ENCODE measurements around the gene TLR6.

The TLR6 gene

DNA sequence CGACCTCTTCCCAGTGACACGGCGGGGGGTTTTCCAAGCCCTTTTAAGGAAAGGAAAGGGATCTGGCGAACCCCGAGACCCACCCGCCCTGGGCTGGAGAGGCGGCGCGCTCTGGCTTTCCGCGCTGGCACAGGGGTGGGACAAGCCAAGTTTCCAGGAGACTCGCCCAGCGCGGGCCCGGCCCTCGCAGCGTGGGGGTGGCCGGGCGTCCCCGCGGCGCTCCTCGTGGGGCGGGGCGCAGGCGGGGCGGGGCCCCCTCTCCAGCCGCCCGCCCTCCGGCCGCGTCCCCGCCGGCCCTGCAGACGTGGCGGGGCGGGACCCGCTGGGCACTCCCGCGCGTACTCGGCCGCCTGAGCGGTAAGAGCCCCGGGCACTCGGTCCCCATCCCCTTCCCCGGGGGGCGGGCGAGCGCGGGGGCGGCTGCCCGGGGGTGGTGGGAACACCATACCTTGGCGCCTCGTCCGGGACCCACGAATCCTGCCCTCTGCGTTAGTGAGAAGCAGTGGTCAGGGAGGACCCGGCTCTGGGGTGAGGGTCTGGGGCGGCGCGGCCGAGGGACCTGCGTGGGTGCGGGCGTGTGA, 11.0 kb upstream of the TLR6 start, which contains the start of gene FAM114A1:
Gene FAM114A1, plus strand, starts transcription at position 329 of the 581 bp plus-strand sequence. CDS start 10,273 bp downstream, outside the sequence.
- 0% methylated on average over 11 of the region's 66 CpGs for WGBS
- H2BK5ac ChIP-seq (ENCODE audit: low read depth, low read length, poor library complexity, severe bottlenecking) = peak within 1 kb of the TSS; percentile 85

GRCh38 chr4:38866973-38867477, 10.4 kb upstream of the TLR6 start:
- H4K91ac ChIP-seq (ENCODE audit: low read length) = peak overlapping the region; percentile 81
- no peak for DNase-seq
- WGBS = 49% methylated on average over 11 of the region's 11 CpGs
- H3K23ac ChIP-seq (ENCODE audit: low read length in 2 of 2) = no peak overlapping the region
- peak overlapping the region; percentile 32 for H2BK15ac ChIP-seq (ENCODE audit: low read depth, poor library complexity, severe bottlenecking)
- peak overlapping the region; percentile 39 to 94 for H3K4ac ChIP-seq (ENCODE audit: low read depth in 1 of 2, low read length in 2 of 2)
- H2AK5ac ChIP-seq (ENCODE audit: low read length, severe bottlenecking) = peak overlapping the region; percentile 27
- peak overlapping the region; percentile 66 to 79 for H3K18ac ChIP-seq (ENCODE audit: low read depth in 1 of 2, low read length in 2 of 2)
- peak overlapping the region; percentile 78 for H3K27ac ChIP-seq (ENCODE audit: low read length, poor library complexity, severe bottlenecking)
- no peak overlapping the region for H2BK120ac ChIP-seq (ENCODE audit: low read depth, low read length)
- H3K4me3 ChIP-seq (ENCODE audit: insufficient read depth in 1 of 2, low read depth in 1 of 2, low read length in 2 of 2) = peak overlapping the region; percentile 73 to 90
- no peaks in the 10 kb centered on the region for H3K9me3 ChIP-seq (ENCODE audit: control insufficient read depth, low read length)
- H3K14ac ChIP-seq (ENCODE audit: low read length in 2 of 2) = no peak overlapping the region
- peaks cover 6% of the 10 kb centered on the region for H3K79me1 ChIP-seq (replicated peaks; ENCODE audit: low read length, poor library complexity, severe bottlenecking)
- peaks cover 10% of the 10 kb centered on the region for H3K4me1 ChIP-seq (ENCODE audit: control insufficient read depth, insufficient read depth, low read depth, low read length)
- H3K4me2 ChIP-seq (ENCODE audit: low read length, poor library complexity, severe bottlenecking) = peak overlapping the region; percentile 67
- peak overlapping the region; percentile 80 for H4K8ac ChIP-seq (ENCODE audit: low read length)
- H3K27me3 ChIP-seq (ENCODE audit: control insufficient read depth in 1 of 2, insufficient read depth in 1 of 2, low read length in 2 of 2) = no peaks in the 10 kb centered on the region
- H3K9ac ChIP-seq (ENCODE audit: low read length) = peak overlapping the region; percentile 99
- H3K36me3 ChIP-seq (ENCODE audit: control insufficient read depth in 1 of 2, insufficient read depth in 2 of 2, low read depth in 1 of 2, low read length in 2 of 2) = peaks cover 7 to 27% of the 10 kb centered on the region in 2 experiments
- no peak overlapping the region for H2AFZ ChIP-seq (ENCODE audit: low read depth, low read length)
- H2BK12ac ChIP-seq (ENCODE audit: low read length in 2 of 2) = no peak overlapping the region
- peak overlapping the region; percentile 63 for H2BK5ac ChIP-seq (ENCODE audit: low read depth, low read length, poor library complexity, severe bottlenecking)

More for the DNA sequence above, 11.0 kb upstream of the TLR6 start, which contains the start of gene FAM114A1:
- Histone ChIP-seq H3K18ac (ENCODE audit: low read depth in 1 of 2, low read length in 2 of 2) (peak within 1 kb of the TSS; percentile 84 to 100), H4K91ac (ENCODE audit: low read length) (peak within 1 kb of the TSS; percentile 98), H3K36me3 (ENCODE audit: control insufficient read depth in 1 of 2, insufficient read depth in 2 of 2, low read depth in 1 of 2, low read length in 2 of 2) (peaks cover 7 to 32% of the 10 kb centered on the region in 2 experiments), H3K4me1 (ENCODE audit: control insufficient read depth, insufficient read depth, low read depth, low read length) (peaks cover 10% of the 10 kb centered on the region), H3K9ac (ENCODE audit: low read length) (peak within 1 kb of the TSS; percentile 99), H4K8ac (ENCODE audit: low read length) (peak within 1 kb of the TSS; percentile 98), H2BK120ac (ENCODE audit: low read depth, low read length) (peak within 1 kb of the TSS; percentile 96), H3K4me3 (ENCODE audit: insufficient read depth in 1 of 2, low read depth in 1 of 2, low read length in 2 of 2) (peak within 1 kb of the TSS; percentile 90 to 92), H3K23ac (ENCODE audit: low read length in 2 of 2) (peak within 1 kb of the TSS in 1 of 2 experiments; percentile 100), H3K27ac (ENCODE audit: low read length, poor library complexity, severe bottlenecking) (peak within 1 kb of the TSS; percentile 78), H2BK15ac (ENCODE audit: low read depth, poor library complexity, severe bottlenecking) (peak within 1 kb of the TSS; percentile 87), H3K4me2 (ENCODE audit: low read length, poor library complexity, severe bottlenecking) (peak within 1 kb of the TSS; percentile 74), H3K9me3 (ENCODE audit: control insufficient read depth, low read length) (no peaks in the 10 kb centered on the region), H3K14ac (ENCODE audit: low read length in 2 of 2) (peak within 1 kb of the TSS; percentile 82 to 100), H3K27me3 (ENCODE audit: control insufficient read depth in 1 of 2, insufficient read depth in 1 of 2, low read length in 2 of 2) (no peaks in the 10 kb centered on the region), H2AFZ (ENCODE audit: low read depth, low read length) (peak within 1 kb of the TSS; percentile 58), H2BK12ac (ENCODE audit: low read length in 2 of 2) (peak within 1 kb of the TSS in 1 of 2 experiments; percentile 89), H2AK5ac (ENCODE audit: low read length, severe bottlenecking) (peak within 1 kb of the TSS; percentile 88), H3K79me1 (replicated peaks; ENCODE audit: low read length, poor library complexity, severe bottlenecking) (peaks cover 6% of the 10 kb centered on the region), H3K4ac (ENCODE audit: low read depth in 1 of 2, low read length in 2 of 2) (peak within 1 kb of the TSS; percentile 85 to 100)
- peak; percentile 83 for DNase-seq

- no peak overlapping the region for H2AK5ac ChIP-seq (ENCODE audit: low read length, severe bottlenecking)
- no peaks in the 10 kb centered on the region for H3K9me3 ChIP-seq (ENCODE audit: control insufficient read depth, low read length)
- H3K18ac ChIP-seq (ENCODE audit: low read depth in 1 of 2, low read length in 2 of 2) = no peak overlapping the region
- no peak overlapping the region for H3K4ac ChIP-seq (ENCODE audit: low read depth in 1 of 2, low read length in 2 of 2)
- H2BK5ac ChIP-seq (ENCODE audit: low read depth, low read length, poor library complexity, severe bottlenecking) = no peak overlapping the region
- H3K4me3 ChIP-seq (ENCODE audit: insufficient read depth in 1 of 2, low read depth in 1 of 2, low read length in 2 of 2) = no peak overlapping the region
- no peak overlapping the region for H3K9ac ChIP-seq (ENCODE audit: low read length)
- no peak overlapping the region for H2BK15ac ChIP-seq (ENCODE audit: low read depth, poor library complexity, severe bottlenecking)
- H3K14ac ChIP-seq (ENCODE audit: low read length in 2 of 2) = no peak overlapping the region
- no peak overlapping the region for H3K23ac ChIP-seq (ENCODE audit: low read length in 2 of 2)
- no peak overlapping the region for H3K27ac ChIP-seq (ENCODE audit: low read length, poor library complexity, severe bottlenecking)
- peaks cover 8% of the 10 kb centered on the region for H3K4me1 ChIP-seq (ENCODE audit: control insufficient read depth, insufficient read depth, low read depth, low read length)
- 93% methylated on average over 4 of the region's 6 CpGs for whole genome bisulfite sequencing
- H2BK12ac ChIP-seq (ENCODE audit: low read length in 2 of 2) = peak overlapping the region in 1 of 2 experiments; percentile 23
- no peaks in the 10 kb centered on the region for H3K27me3 ChIP-seq (ENCODE audit: control insufficient read depth in 1 of 2, insufficient read depth in 1 of 2, low read length in 2 of 2)
- peaks cover 4 to 16% of the 10 kb centered on the region in 2 experiments for H3K36me3 ChIP-seq (ENCODE audit: control insufficient read depth in 1 of 2, insufficient read depth in 2 of 2, low read depth in 1 of 2, low read length in 2 of 2)
- H4K91ac ChIP-seq (ENCODE audit: low read length) = no peak overlapping the region
- no peak overlapping the region for H4K8ac ChIP-seq (ENCODE audit: low read length)
- H2AFZ ChIP-seq (ENCODE audit: low read depth, low read length) = no peak overlapping the region
- DNase-seq = no peak
- no peak overlapping the region for H3K4me2 ChIP-seq (ENCODE audit: low read length, poor library complexity, severe bottlenecking)
- no peak overlapping the region for H2BK120ac ChIP-seq (ENCODE audit: low read depth, low read length)
- H3K79me1 ChIP-seq (replicated peaks; ENCODE audit: low read length, poor library complexity, severe bottlenecking) = peaks cover 2% of the 10 kb centered on the region
Measured at GRCh38 chr4:38865445-38865844, 8.8 kb upstream of the TLR6 start.

DNA sequence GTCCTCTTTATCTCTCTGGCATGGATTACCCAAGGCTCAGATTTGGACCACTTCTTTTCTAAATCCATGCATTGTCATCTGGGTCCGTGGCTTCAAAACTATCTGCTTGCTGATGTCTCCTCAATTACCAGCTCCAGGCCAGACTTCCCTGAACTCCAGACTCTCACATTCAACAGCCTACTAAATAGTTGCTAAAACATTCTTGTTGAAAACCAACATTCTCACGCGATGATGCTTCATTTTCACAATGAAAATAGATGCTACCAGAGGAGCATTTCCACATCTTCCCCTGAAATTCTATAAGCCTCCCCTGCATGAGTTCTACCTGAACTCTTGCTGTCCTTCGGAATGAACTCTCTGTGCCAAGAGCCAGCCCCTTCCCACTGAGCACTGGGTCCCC, 5.2 kb upstream of the TLR6 start:
- no peak overlapping the region for H4K91ac ChIP-seq (ENCODE audit: low read length)
- no peaks in the 10 kb centered on the region for H3K9me3 ChIP-seq (ENCODE audit: control insufficient read depth, low read length)
- no peak overlapping the region for H4K8ac ChIP-seq (ENCODE audit: low read length)
- no peak overlapping the region for H3K14ac ChIP-seq (ENCODE audit: low read length in 2 of 2)
- H2BK120ac ChIP-seq (ENCODE audit: low read depth, low read length) = no peak overlapping the region
- no peak overlapping the region for H2BK12ac ChIP-seq (ENCODE audit: low read length in 2 of 2)
- H3K36me3 ChIP-seq (ENCODE audit: control insufficient read depth in 1 of 2, insufficient read depth in 2 of 2, low read depth in 1 of 2, low read length in 2 of 2) = no peaks in the 10 kb centered on the region
- no peak overlapping the region for H3K18ac ChIP-seq (ENCODE audit: low read depth in 1 of 2, low read length in 2 of 2)
- no peak overlapping the region for H3K27ac ChIP-seq (ENCODE audit: low read length, poor library complexity, severe bottlenecking)
- H3K23ac ChIP-seq (ENCODE audit: low read length in 2 of 2) = no peak overlapping the region
- H3K27me3 ChIP-seq (ENCODE audit: control insufficient read depth in 1 of 2, insufficient read depth in 1 of 2, low read length in 2 of 2) = no peaks in the 10 kb centered on the region
- H3K79me1 ChIP-seq (replicated peaks; ENCODE audit: low read length, poor library complexity, severe bottlenecking) = no peaks in the 10 kb centered on the region
- no peak overlapping the region for H3K4me3 ChIP-seq (ENCODE audit: insufficient read depth in 1 of 2, low read depth in 1 of 2, low read length in 2 of 2)
- no peak overlapping the region for H2AFZ ChIP-seq (ENCODE audit: low read depth, low read length)
- WGBS = 95% methylated on average over 4 of the region's 4 CpGs
- no peak for DNase-seq
- H2BK15ac ChIP-seq (ENCODE audit: low read depth, poor library complexity, severe bottlenecking) = no peak overlapping the region
- H3K4me2 ChIP-seq (ENCODE audit: low read length, poor library complexity, severe bottlenecking) = no peak overlapping the region
- no peak overlapping the region for H2AK5ac ChIP-seq (ENCODE audit: low read length, severe bottlenecking)
- H3K4me1 ChIP-seq (ENCODE audit: control insufficient read depth, insufficient read depth, low read depth, low read length) = peaks cover 5% of the 10 kb centered on the region
- H3K4ac ChIP-seq (ENCODE audit: low read depth in 1 of 2, low read length in 2 of 2) = no peak overlapping the region
- H3K9ac ChIP-seq (ENCODE audit: low read length) = no peak overlapping the region
- H2BK5ac ChIP-seq (ENCODE audit: low read depth, low read length, poor library complexity, severe bottlenecking) = no peak overlapping the region

All from mesenchymal stem cell (in vitro differentiated cells and primary cell).